HepG2 (cell line): ENCODE data around the gene RASSF7. TPM values are rescaled to one million over a fixed set of nuclear protein-coding genes. Genes with fewer than 3 reads are reported as not detected.
A peak's percentile ranks its signal among the peaks of the same experiment; 100 is the strongest.

ENCODE experiments used
- CBX5 ChIP-seq: sonication (generic); formaldehyde crosslinking; IDR thresholded peaks from 2 replicates; pipeline ENCODE4 v1.4.0; 2020; ENCODE audit warnings: missing genetic modification reagents, borderline replicate concordance
- CREB1 ChIP-seq, 2 experiments: fragments of 450-650 bp in 1 of 2; IDR thresholded peaks; 2 replicates each; pipeline ENCODE4 v1.6.1; 2016 to 2017; ENCODE audit warnings: control low read depth in 1 of 2, mild to moderate bottlenecking in 1 of 2, missing compliant biosample characterization in 1 of 2, missing genetic modification characterization in 1 of 2
- DBP ChIP-seq: sonication (generic); formaldehyde crosslinking; IDR thresholded peaks from 2 replicates; pipeline ENCODE4 v1.4.0; 2020; ENCODE audit warnings: missing genetic modification reagents; ENCODE audit errors: not compliant biosample characterization
- ESRRA ChIP-seq: sonication (generic); formaldehyde crosslinking; IDR thresholded peaks from 2 replicates; pipeline ENCODE4 v1.5.1; 2020; ENCODE audit warnings: mild to moderate bottlenecking, low read depth, missing genetic modification reagents
- FOXO1 ChIP-seq: sonication (generic); formaldehyde crosslinking; IDR thresholded peaks from 2 replicates; pipeline ENCODE4 v1.4.0; 2020; ENCODE audit warnings: missing genetic modification reagents
- HNF1B ChIP-seq: sonication (generic); formaldehyde crosslinking; IDR thresholded peaks from 2 replicates; pipeline ENCODE4 v1.5.1; 2020; ENCODE audit warnings: mild to moderate bottlenecking, moderate library complexity, missing genetic modification reagents
- MEIS1 ChIP-seq: sonication (generic); formaldehyde crosslinking; IDR thresholded peaks from 2 replicates; pipeline ENCODE4 v1.9.0; 2021; ENCODE audit warnings: mild to moderate bottlenecking, missing genetic modification reagents, moderate library complexity, borderline replicate concordance
- POLR2AphosphoS5 ChIP-seq: IDR thresholded peaks from 2 replicates; pipeline ENCODE4 v1.6.1; 2012; ENCODE audit warnings: low read depth, low read length
- PRMT3 ChIP-seq: sonication (generic); formaldehyde crosslinking; IDR thresholded peaks from 2 replicates; pipeline ENCODE4 v1.8.1; 2022; ENCODE audit warnings: low read depth, mild to moderate bottlenecking, moderate library complexity, missing genetic modification reagents, borderline replicate concordance
- RFXANK ChIP-seq: IDR thresholded peaks from 2 replicates; pipeline ENCODE4 v1.6.1; 2016
- SKI ChIP-seq: fragments of 450-650 bp; IDR thresholded peaks from one replicate; pipeline ENCODE4 v1.6.1; 2018; ENCODE audit warnings: mild to moderate bottlenecking; ENCODE audit not compliant: partially characterized antibody
- SP2 ChIP-seq: sonication (generic); formaldehyde crosslinking; IDR thresholded peaks from 2 replicates; pipeline ENCODE4 v1.5.1; 2020; ENCODE audit warnings: mild to moderate bottlenecking, missing genetic modification reagents
- SRY ChIP-seq: sonication (generic); formaldehyde crosslinking; IDR thresholded peaks from 2 replicates; pipeline ENCODE4 v1.8.0; 2022; ENCODE audit warnings: mild to moderate bottlenecking, missing genetic modification reagents
- YEATS2 ChIP-seq: sonication (generic); formaldehyde crosslinking; IDR thresholded peaks from 2 replicates; pipeline ENCODE4 v1.4.0; 2020; ENCODE audit warnings: missing genetic modification reagents, borderline replicate concordance
- ZBTB7A ChIP-seq: sonication (generic); formaldehyde crosslinking; IDR thresholded peaks from 2 replicates; pipeline ENCODE4 v1.8.0; 2022; ENCODE audit warnings: mild to moderate bottlenecking, missing genetic modification reagents
- ZFY ChIP-seq: sonication (generic); formaldehyde crosslinking; IDR thresholded peaks from 2 replicates; pipeline ENCODE4 v1.4.0; 2020; ENCODE audit warnings: missing genetic modification reagents
- ZNF407 ChIP-seq: sonication (generic); formaldehyde crosslinking; IDR thresholded peaks from one replicate; pipeline ENCODE4 v1.5.1; 2020; ENCODE audit warnings: mild to moderate bottlenecking, missing genetic modification reagents; ENCODE audit errors: not compliant biosample characterization
- ZNF484 ChIP-seq: sonication (generic); formaldehyde crosslinking; IDR thresholded peaks from 2 replicates; pipeline ENCODE4 v1.5.1; 2020; ENCODE audit warnings: mild to moderate bottlenecking, low read depth, missing genetic modification reagents, borderline replicate concordance
- polyA plus RNA-seq, 8 experiments: library from polyadenylated mRNA; depleted of rRNA in 3 of 8; stranded (reverse) in 7 of 8; unstranded in 1 of 8; fragments of >200 nt; fragmentation: Illumina TruSeq in 4 of 8; extraction: Trizol in 4 of 8; gene quantifications; 2 replicates each; pipeline versions ENCODE4 v1.2.1 to v1.2.3, GENCODE V29; 2011 to 2016; ENCODE audit warnings: low read depth in 4 of 8, missing spikeins in 1 of 8, mixed read lengths in 1 of 8; ENCODE audit not compliant: insufficient read depth in 1 of 8
- total RNA-seq, 5 experiments: library from RNA; depleted of rRNA; stranded (reverse); fragments of >200 nt; fragmentation: Illumina TruSeq; extraction: Trizol; gene quantifications; 2 replicates each; pipeline ENCODE4 v1.2.3, GENCODE V29; 2016; ENCODE audit warnings: low read depth in 1 of 5

RASSF7 gene
- total and polyA plus RNA-seq, 2 of the 13 experiments (the other 11 are each of a cell fraction or from before 2014, with no cell fraction given): 20.2 to 28.6 TPM

- peak; percentile 62 for TF ChIP-seq ZNF407 (CRISPR knock-in tag)
- peak; percentile 87 for TF ChIP-seq ZBTB7A
- 0 out of 2 replicates have a peak, but pooled peaks have one; percentile 57 for TF ChIP-seq YEATS2 (CRISPR knock-in tag)
- no peak for TF ChIP-seq DBP
- peak; percentile 51; the same call in 1 of the 2 replicates for TF ChIP-seq ESRRA (CRISPR knock-in tag)
- no peak for TF ChIP-seq RFXANK
- TF ChIP-seq SRY: peak; percentile 16; the same call in 1 of the 2 replicates
- peak; percentile 32; the same call in 1 of the 2 replicates for TF ChIP-seq POLR2AphosphoS5
- TF ChIP-seq MEIS1: no peak
- peak; percentile 90 for TF ChIP-seq SP2 (CRISPR knock-in tag)
- TF ChIP-seq ZNF484: no peak
- TF ChIP-seq SKI: peak; percentile 86
- peak; percentile 94 for TF ChIP-seq ZFY (CRISPR knock-in tag)
- TF ChIP-seq CREB1 (IDR thresholded peaks at IDR 0.05): 0 out of 2 replicates have a peak, but pooled peaks have one; percentile 11
- no peak for TF ChIP-seq CREB1 (CRISPR knock-in tag; IDR thresholded peaks at IDR 0.05)
- TF ChIP-seq CBX5 (CRISPR knock-in tag): no peak
- TF ChIP-seq PRMT3 (CRISPR knock-in tag): no peak
- TF ChIP-seq FOXO1 (CRISPR knock-in tag): 0 out of 2 replicates have a peak, but pooled peaks have one; percentile 8
- TF ChIP-seq HNF1B (CRISPR knock-in tag): peak; percentile 63
These were observed at the start of gene RASSF7, which contains the start of gene LMNTD2 (continued) for GRCh38 chr11:560305-561147.
